ENCODE results near the gene PDIA3.
A peak's percentile ranks its signal among the peaks of the same experiment; 100 is the strongest.

The PDIA3 gene

GRCh38 chr15:43777267-43777914 is 31.2 kb downstream of the PDIA3 start:
- peak overlapping the region; percentile 69 for H3K4me3 ChIP-seq (ENCODE audit: low read depth, low read length)
- no peak for DNase-seq (ENCODE audit: low read depth, low spot score)
- in situ Hi-C loops (cut with HindIII; ENCODE audit: low sequenced_read_pairs): no loop called here
- TF ChIP-seq, protein P1, sequence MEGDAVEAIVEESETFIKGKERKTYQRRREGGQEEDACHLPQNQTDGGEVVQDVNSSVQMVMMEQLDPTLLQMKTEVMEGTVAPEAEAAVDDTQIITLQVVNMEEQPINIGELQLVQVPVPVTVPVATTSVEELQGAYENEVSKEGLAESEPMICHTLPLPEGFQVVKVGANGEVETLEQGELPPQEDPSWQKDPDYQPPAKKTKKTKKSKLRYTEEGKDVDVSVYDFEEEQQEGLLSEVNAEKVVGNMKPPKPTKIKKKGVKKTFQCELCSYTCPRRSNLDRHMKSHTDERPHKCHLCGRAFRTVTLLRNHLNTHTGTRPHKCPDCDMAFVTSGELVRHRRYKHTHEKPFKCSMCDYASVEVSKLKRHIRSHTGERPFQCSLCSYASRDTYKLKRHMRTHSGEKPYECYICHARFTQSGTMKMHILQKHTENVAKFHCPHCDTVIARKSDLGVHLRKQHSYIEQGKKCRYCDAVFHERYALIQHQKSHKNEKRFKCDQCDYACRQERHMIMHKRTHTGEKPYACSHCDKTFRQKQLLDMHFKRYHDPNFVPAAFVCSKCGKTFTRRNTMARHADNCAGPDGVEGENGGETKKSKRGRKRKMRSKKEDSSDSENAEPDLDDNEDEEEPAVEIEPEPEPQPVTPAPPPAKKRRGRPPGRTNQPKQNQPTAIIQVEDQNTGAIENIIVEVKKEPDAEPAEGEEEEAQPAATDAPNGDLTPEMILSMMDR (IDR thresholded peaks at IDR 0.05; ENCODE audit: low read depth, low read length): peak; percentile 83

- H3K4me3 ChIP-seq (ENCODE audit: low read depth, low read length): no peak overlapping the region
- no peak for DNase-seq (ENCODE audit: low read depth, low spot score)
- in situ Hi-C loops (cut with HindIII; ENCODE audit: low sequenced_read_pairs): no loop called here
- TF ChIP-seq, protein P1 (IDR thresholded peaks at IDR 0.05; ENCODE audit: low read depth, low read length): no peak
Measured at GRCh38 chr15:43779016-43779415, 32.8 kb downstream of the PDIA3 start.

- DNase-seq (ENCODE audit: low read depth, low spot score): no peak
- TF ChIP-seq, protein P1 (IDR thresholded peaks at IDR 0.05; ENCODE audit: low read depth, low read length): no peak
- H3K4me3 ChIP-seq (ENCODE audit: low read depth, low read length): no peak overlapping the region
- in situ Hi-C loops (cut with HindIII; ENCODE audit: low sequenced_read_pairs): no loop called here
Measured at GRCh38 chr15:43789409-43789808, 43.2 kb downstream of the PDIA3 start.

DNA sequence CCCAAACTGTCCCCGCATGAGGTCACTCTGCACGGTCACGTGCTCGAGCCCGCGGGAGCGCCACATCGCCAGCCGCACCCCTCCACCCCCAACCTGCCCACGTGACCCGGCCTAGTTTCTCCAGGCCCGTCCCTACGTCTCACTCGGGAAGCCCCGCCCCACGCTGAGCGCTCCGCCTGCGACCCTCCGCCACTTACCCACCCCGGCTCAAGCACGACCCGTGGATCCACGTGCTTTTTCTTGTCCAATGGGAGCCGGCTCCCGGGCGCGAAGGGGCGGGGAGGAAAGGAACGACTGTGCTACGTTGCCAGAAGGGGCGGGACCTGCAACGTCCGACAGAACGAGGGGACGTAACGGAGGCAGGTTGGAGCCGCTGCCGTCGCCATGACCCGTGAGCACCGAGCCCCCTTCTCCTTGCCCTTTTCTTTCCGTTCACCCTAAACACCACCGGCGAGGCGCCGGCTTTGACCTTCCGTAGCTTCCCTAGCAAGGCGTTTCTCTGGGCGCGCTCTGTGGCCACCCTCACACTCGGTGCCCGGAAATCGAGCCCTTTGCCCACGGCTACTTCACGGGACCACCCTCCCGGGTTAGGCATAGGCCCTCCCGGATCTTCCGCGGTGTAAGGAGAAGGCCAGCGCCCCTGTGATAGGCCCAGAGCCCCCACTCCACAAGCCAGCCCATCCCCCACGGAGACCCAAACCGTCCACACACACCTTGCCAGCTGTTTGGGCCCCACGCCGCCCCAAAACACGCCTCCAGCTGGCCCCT is 45.9 kb downstream of the PDIA3 start, which contains the start of gene SERF2:
SERF2 (plus strand) TSS at position 328 of the 768 bp plus-strand sequence; CDS start at position 385, 57 bp downstream.
- H3K4me3 ChIP-seq (ENCODE audit: low read depth, low read length): peak within 1 kb of the TSS; percentile 81
- in situ Hi-C loops (cut with HindIII; ENCODE audit: low sequenced_read_pairs): no loop called here
- peak; percentile 100 for DNase-seq (ENCODE audit: low read depth, low spot score)
- TF ChIP-seq, protein P1 (IDR thresholded peaks at IDR 0.05; ENCODE audit: low read depth, low read length): no peak

DNA sequence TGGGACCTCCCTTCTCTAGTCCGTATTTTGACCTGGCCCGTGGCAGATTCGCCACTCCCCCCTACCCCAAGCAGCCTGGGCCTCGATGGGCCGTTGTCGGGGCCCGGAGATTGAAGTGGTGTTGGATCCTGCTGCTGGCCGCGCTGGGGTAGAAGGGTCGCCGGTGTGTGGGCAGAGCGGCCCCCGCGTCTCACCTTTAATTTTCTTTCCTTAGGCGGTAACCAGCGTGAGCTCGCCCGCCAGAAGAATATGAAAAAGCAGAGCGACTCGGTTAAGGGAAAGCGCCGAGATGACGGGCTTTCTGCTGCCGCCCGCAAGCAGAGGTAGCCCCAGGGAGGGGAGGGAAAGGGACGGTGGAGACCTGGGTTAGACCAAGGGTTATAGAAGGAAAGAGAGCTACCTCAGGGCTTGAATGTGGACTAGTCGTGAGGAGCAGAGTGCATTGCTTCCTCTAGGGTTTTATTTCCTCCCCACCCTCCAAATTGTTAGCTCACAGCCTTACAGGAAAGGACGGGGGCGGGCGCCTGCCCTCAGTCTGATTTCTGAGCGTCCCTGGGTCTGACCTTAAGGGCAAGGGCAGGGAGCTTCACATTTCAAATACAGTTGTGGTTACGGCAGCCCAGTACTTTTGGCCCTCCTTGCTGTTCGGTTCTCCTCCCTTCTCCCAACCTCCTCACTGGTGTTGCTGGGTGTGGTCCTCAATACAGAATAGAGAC is 46.7 kb downstream of the PDIA3 start:
- TF ChIP-seq, protein P1 (IDR thresholded peaks at IDR 0.05; ENCODE audit: low read depth, low read length): no peak
- in situ Hi-C loops (cut with HindIII; ENCODE audit: low sequenced_read_pairs): no loop called here
- H3K4me3 ChIP-seq (ENCODE audit: low read depth, low read length): peak overlapping the region; percentile 81
- DNase-seq (ENCODE audit: low read depth, low spot score): no peak

- peak overlapping the region; percentile 81 for H3K4me3 ChIP-seq (ENCODE audit: low read depth, low read length)
- in situ Hi-C loops (cut with HindIII; ENCODE audit: low sequenced_read_pairs): no loop called here
- DNase-seq (ENCODE audit: low read depth, low spot score): no peak
- TF ChIP-seq, protein P1 (IDR thresholded peaks at IDR 0.05; ENCODE audit: low read depth, low read length): no peak
Measured at GRCh38 chr15:43793647-43794046, 47.4 kb downstream of the PDIA3 start.

Data from astrocyte of the spinal cord (primary cell).